ENCODE measurements around the gene NUTM1.

Gene NUTM1

GRCh38 chr15:34365091-34365825 lies 22.1 kb downstream of the NUTM1 start:
- Histone ChIP-seq H3K9ac (peak overlapping the region; percentile 46; the same call in 1 of the 2 replicates), H3K27ac (0 out of 2 replicates have a peak overlapping the region, but pooled peaks have one; percentile 44), H3K36me3 (ENCODE audit: insufficient read depth) (no peaks in the 10 kb centered on the region), H3K4me3 (IDR thresholded peaks at IDR 0.05; ENCODE audit: insufficient read depth, low read depth, low read length) (peak overlapping the region; percentile 45), H4K20me1 (ENCODE audit: insufficient read depth) (no peaks in the 10 kb centered on the region), H3K27me3 (ENCODE audit: insufficient read depth, low read depth) (no peaks in the 10 kb centered on the region), H2AFZ (ENCODE audit: low read depth) (no peak overlapping the region), H3K4me2 (peak overlapping the region; percentile 97), H3K4me1 (ENCODE audit: low read depth, poor library complexity, severe bottlenecking) (peaks cover 13% of the 10 kb centered on the region), H3K79me2 (ENCODE audit: insufficient read depth, low read depth) (peaks cover 17% of the 10 kb centered on the region; the same call in 1 of the 2 replicates)
- no peak for TF ChIP-seq CTCF (conservative IDR thresholded peaks at IDR 0.05; ENCODE audit: low read depth, low read length)

- peak overlapping the region; percentile 82; the same call in 1 of the 2 replicates for H2AFZ ChIP-seq (ENCODE audit: low read depth)
- H3K4me3 ChIP-seq (IDR thresholded peaks at IDR 0.05; ENCODE audit: insufficient read depth, low read depth, low read length): peak overlapping the region; percentile 45
- peak overlapping the region; percentile 97 for H3K4me2 ChIP-seq
- H3K9ac ChIP-seq: peak overlapping the region; percentile 46; the same call in 1 of the 2 replicates
- peaks cover 13% of the 10 kb centered on the region for H3K4me1 ChIP-seq (ENCODE audit: low read depth, poor library complexity, severe bottlenecking)
- H3K27me3 ChIP-seq (ENCODE audit: insufficient read depth, low read depth): no peaks in the 10 kb centered on the region
- 0 out of 2 replicates have a peak overlapping the region, but pooled peaks have one; percentile 44 for H3K27ac ChIP-seq
- no peak for TF ChIP-seq CTCF (conservative IDR thresholded peaks at IDR 0.05; ENCODE audit: low read depth, low read length)
- H3K36me3 ChIP-seq (ENCODE audit: insufficient read depth): no peaks in the 10 kb centered on the region
- H3K79me2 ChIP-seq (ENCODE audit: insufficient read depth, low read depth): peaks cover 17% of the 10 kb centered on the region; the same call in 1 of the 2 replicates
- H4K20me1 ChIP-seq (ENCODE audit: insufficient read depth): no peaks in the 10 kb centered on the region
These were observed 22.7 kb downstream of the NUTM1 start for GRCh38 chr15:34365836-34366235.

DNA sequence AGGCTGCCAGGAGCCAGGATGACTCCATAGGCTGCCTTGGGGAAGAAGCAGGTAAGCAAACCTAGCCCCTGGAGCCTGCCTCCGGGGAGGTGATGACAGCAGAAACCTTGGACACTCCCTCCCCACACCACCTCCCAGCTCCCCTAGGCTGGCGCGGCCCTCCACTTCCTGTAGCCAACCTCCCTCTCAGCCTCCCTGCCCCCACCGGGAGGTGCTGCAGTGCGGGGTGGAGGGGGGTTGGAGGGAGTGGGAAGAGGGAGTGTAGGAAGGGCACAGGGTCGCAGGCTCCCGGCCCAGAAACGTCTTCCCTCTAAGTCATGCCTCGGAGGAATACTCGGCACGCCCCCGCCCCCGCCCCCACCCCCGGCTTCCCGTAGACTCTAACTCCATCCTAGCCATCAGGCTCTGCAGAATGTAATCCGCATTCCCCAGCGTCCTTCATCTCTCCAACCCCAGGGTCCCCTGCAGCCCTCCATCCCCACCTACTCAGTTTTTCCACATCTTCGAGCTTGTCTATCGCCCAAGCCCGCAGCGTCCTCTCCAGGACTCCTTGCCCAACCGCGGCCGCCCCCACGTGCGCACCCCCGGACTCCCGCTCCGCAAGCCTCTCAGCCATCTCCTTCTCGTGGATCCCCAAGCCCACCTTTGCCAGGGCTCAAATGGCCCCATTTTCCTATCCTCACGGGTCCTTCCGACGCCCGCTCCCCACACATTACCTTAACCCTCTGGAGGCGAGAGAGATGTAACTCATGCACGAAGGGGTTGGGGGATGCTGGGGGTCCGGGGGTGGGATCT lies 23.4 kb downstream of the NUTM1 start:
- H3K27me3 ChIP-seq (ENCODE audit: insufficient read depth, low read depth): no peaks in the 10 kb centered on the region
- H3K27ac ChIP-seq: peak overlapping the region; percentile 44
- H3K4me1 ChIP-seq (ENCODE audit: low read depth, poor library complexity, severe bottlenecking): peaks cover 13% of the 10 kb centered on the region
- H3K79me2 ChIP-seq (ENCODE audit: insufficient read depth, low read depth): peaks cover 17% of the 10 kb centered on the region; the same call in 1 of the 2 replicates
- TF ChIP-seq CTCF (conservative IDR thresholded peaks at IDR 0.05; ENCODE audit: low read depth, low read length): no peak
- no peaks in the 10 kb centered on the region for H3K36me3 ChIP-seq (ENCODE audit: insufficient read depth)
- no peaks in the 10 kb centered on the region for H4K20me1 ChIP-seq (ENCODE audit: insufficient read depth)
- peak overlapping the region; percentile 97 for H3K4me2 ChIP-seq
- H3K9ac ChIP-seq: peak overlapping the region; percentile 68
- H3K4me3 ChIP-seq (IDR thresholded peaks at IDR 0.05; ENCODE audit: insufficient read depth, low read depth, low read length): peak overlapping the region; percentile 45
- peak overlapping the region; percentile 82; the same call in 1 of the 2 replicates for H2AFZ ChIP-seq (ENCODE audit: low read depth)

DNA sequence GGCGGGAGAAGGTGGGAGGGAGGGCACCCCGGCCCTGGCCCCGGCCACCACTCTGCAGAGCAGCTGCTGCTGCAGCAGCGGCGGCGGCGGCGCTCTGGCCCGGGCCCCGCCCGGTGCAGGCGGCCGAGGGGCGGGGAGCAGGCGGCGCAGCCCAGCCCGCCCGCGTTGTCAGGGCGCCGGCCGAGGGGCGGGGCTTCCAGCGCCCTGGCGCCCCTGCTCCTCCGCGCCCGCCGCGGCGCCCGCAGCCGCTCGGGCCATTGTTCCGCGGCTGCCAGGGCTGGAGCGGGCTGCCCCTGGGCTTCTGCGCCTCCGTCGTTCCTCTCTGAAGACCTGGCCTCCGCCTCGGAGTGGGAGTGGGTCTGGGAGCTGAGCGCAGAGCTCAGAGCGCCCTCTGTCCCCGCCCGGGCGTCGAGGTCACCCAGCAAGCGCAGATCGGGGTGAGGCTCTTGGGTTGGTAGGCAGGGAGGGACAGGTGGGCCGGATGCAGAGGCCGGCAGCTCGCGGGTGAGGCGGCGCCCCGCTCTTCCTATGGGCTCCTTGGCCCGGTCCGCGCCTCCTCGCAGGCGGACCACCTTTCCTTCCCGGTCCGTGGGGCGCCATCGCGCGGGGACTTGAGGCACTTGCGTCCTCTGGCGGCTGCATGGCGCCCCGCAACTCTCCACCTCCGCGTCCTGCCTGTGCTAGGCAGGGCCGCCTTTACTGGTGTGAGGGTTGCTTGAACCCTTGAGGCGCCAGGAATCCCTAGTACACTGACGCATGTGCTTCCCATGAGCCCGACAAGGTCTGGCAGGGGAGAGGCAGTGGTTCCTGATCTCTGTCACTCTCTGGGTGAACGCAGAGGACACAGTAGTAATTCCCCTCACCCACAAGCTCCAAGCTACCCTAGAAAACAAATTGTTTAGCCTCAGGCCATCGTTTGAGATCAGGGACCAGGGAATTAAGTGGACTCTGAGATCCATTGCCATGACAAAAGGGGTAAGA lies 24.3 kb downstream of the NUTM1 start, which contains the start of gene LPCAT4:
Gene LPCAT4, minus strand, starts transcription at position 96 of the 981 bp plus-strand sequence. CDS start 96 bp downstream, outside the sequence.
- peaks cover 17% of the 10 kb centered on the region; the same call in 1 of the 2 replicates for H3K79me2 ChIP-seq (ENCODE audit: insufficient read depth, low read depth)
- peak within 1 kb of the TSS; percentile 97 for H3K4me2 ChIP-seq
- H3K27ac ChIP-seq: peak within 1 kb of the TSS; percentile 94
- H2AFZ ChIP-seq (ENCODE audit: low read depth): peak within 1 kb of the TSS; percentile 82
- H3K36me3 ChIP-seq (ENCODE audit: insufficient read depth): no peaks in the 10 kb centered on the region
- no peaks in the 10 kb centered on the region for H3K27me3 ChIP-seq (ENCODE audit: insufficient read depth, low read depth)
- peak within 1 kb of the TSS; percentile 45 for H3K4me3 ChIP-seq (IDR thresholded peaks at IDR 0.05; ENCODE audit: insufficient read depth, low read depth, low read length)
- H3K4me1 ChIP-seq (ENCODE audit: low read depth, poor library complexity, severe bottlenecking): peaks cover 13% of the 10 kb centered on the region
- H3K9ac ChIP-seq: peak within 1 kb of the TSS; percentile 86
- H4K20me1 ChIP-seq (ENCODE audit: insufficient read depth): no peaks in the 10 kb centered on the region
- TF ChIP-seq CTCF (conservative IDR thresholded peaks at IDR 0.05; ENCODE audit: low read depth, low read length): peak; percentile 73

Measured in KMS-11 (cell line).